H9 (cell line): ENCODE measurements around the gene RNF183. TPM values are rescaled to one million over a fixed set of nuclear protein-coding genes. Genes with fewer than 3 reads are reported as not detected.

Experiments
- DNase-seq: peaks from one replicate; pipeline ENCODE4 v3.0.0-alpha.2; 2017
- H2AFZ ChIP-seq: one replicate; pipeline ENCODE4 v1.6.1; 2013; ENCODE audit warnings: mild to moderate bottlenecking, low read length, control low read depth, moderate library complexity
- H2AK5ac ChIP-seq: 2 replicates; pipeline ENCODE4 v1.6.1; 2013; ENCODE audit warnings: low read length, control low read depth, mixed read lengths; ENCODE audit not compliant: insufficient read length
- H2BK120ac ChIP-seq: one replicate; pipeline ENCODE4 v1.6.1; 2013; ENCODE audit warnings: low read depth, mild to moderate bottlenecking, low read length, control low read depth, inconsistent platforms; ENCODE audit not compliant: poor library complexity, severe bottlenecking
- H2BK12ac ChIP-seq: 2 replicates; pipeline ENCODE4 v1.6.1; 2013; ENCODE audit warnings: low read length, control low read depth, mixed read lengths, low read depth; ENCODE audit not compliant: insufficient read length
- H2BK15ac ChIP-seq: 2 replicates; pipeline ENCODE4 v1.6.1; 2013; ENCODE audit warnings: low read depth, low read length, control low read depth
- H2BK20ac ChIP-seq: one replicate; pipeline ENCODE4 v1.6.1; 2013; ENCODE audit warnings: low read depth, mild to moderate bottlenecking, low read length, control low read depth, inconsistent platforms; ENCODE audit not compliant: poor library complexity, severe bottlenecking
- H2BK5ac ChIP-seq: 2 replicates; pipeline ENCODE4 v1.6.1; 2013; ENCODE audit warnings: low read length, control low read depth, mixed read lengths; ENCODE audit not compliant: insufficient read length
- H3K14ac ChIP-seq: 2 replicates; pipeline ENCODE4 v1.6.1; 2013; ENCODE audit warnings: low read length, control low read depth; ENCODE audit not compliant: insufficient read depth
- H3K18ac ChIP-seq: 2 replicates; pipeline ENCODE4 v1.6.1; 2013; ENCODE audit warnings: low read depth, mild to moderate bottlenecking, mixed read lengths, low read length, control low read depth; ENCODE audit not compliant: insufficient read length
- H3K23ac ChIP-seq: 2 replicates; pipeline ENCODE4 v1.6.1; 2013; ENCODE audit warnings: low read length, control low read depth, mixed read lengths, low read depth; ENCODE audit not compliant: insufficient read length
- H3K23me2 ChIP-seq: 2 replicates; pipeline ENCODE4 v1.6.1; 2013; ENCODE audit warnings: low read depth, mild to moderate bottlenecking, mixed read lengths, low read length, control low read depth; ENCODE audit not compliant: insufficient read length, poor library complexity, severe bottlenecking
- H3K27ac ChIP-seq: 2 replicates; pipeline ENCODE4 v1.5.1; 2013; ENCODE audit warnings: low read length, control low read depth, mixed read lengths, low read depth; ENCODE audit not compliant: insufficient read length
- H3K27me3 ChIP-seq: 2 replicates; pipeline ENCODE4 v1.6.1; 2013; ENCODE audit warnings: low read length, control low read depth, inconsistent platforms; ENCODE audit not compliant: insufficient read depth
- H3K4ac ChIP-seq: 2 replicates; pipeline ENCODE4 v1.6.1; 2013; ENCODE audit warnings: low read depth, mild to moderate bottlenecking, control low read depth, inconsistent platforms, low read length, moderate library complexity
- H3K4me1 ChIP-seq: 2 replicates; pipeline ENCODE4 v1.6.1; 2013; ENCODE audit warnings: low read length, control low read depth, inconsistent platforms; ENCODE audit not compliant: insufficient read depth
- H3K4me2 ChIP-seq: 2 replicates; pipeline ENCODE4 v1.6.1; 2013; ENCODE audit warnings: low read length, control low read depth, mixed read lengths; ENCODE audit not compliant: insufficient read length, insufficient read depth
- H3K56ac ChIP-seq: 2 replicates; pipeline ENCODE4 v1.6.1; 2013; ENCODE audit warnings: low read depth, mild to moderate bottlenecking, mixed read lengths, low read length, control low read depth; ENCODE audit not compliant: insufficient read length
- H3K79me1 ChIP-seq: 2 replicates; pipeline ENCODE4 v1.6.1; 2013; ENCODE audit warnings: low read depth, mild to moderate bottlenecking, moderate library complexity, low read length, control low read depth, inconsistent platforms; ENCODE audit not compliant: insufficient read depth, poor library complexity, severe bottlenecking
- H3K79me2 ChIP-seq: 2 replicates; pipeline ENCODE4 v1.6.1; 2013; ENCODE audit warnings: low read length, control low read depth, inconsistent platforms; ENCODE audit not compliant: insufficient read depth
- H3K9ac ChIP-seq: 2 replicates; pipeline ENCODE4 v1.6.1; 2013; ENCODE audit warnings: low read length, control low read depth, mixed read lengths; ENCODE audit not compliant: insufficient read length; ENCODE audit errors: extremely low read depth
- H3K9me3 ChIP-seq: one replicate; pipeline ENCODE4 v1.6.1; 2013; ENCODE audit warnings: low read depth, low read length, inconsistent platforms; ENCODE audit not compliant: control insufficient read depth
- H3T11ph ChIP-seq: one replicate; pipeline ENCODE4 v1.6.1; 2013; ENCODE audit warnings: mild to moderate bottlenecking, low read length, control low read depth, inconsistent platforms
- H4K20me1 ChIP-seq: one replicate; pipeline ENCODE4 v1.6.1; 2013; ENCODE audit not compliant: control insufficient read depth, insufficient read length, insufficient read depth
- H4K5ac ChIP-seq: 2 replicates; pipeline ENCODE4 v1.6.1; 2013; ENCODE audit warnings: low read depth, mild to moderate bottlenecking, mixed read lengths, low read length, control low read depth; ENCODE audit not compliant: insufficient read length
- H4K8ac ChIP-seq: replicated peaks from 2 replicates; pipeline ENCODE4 v1.6.1; 2013; ENCODE audit warnings: low read length, control low read depth, mixed read lengths, low read depth; ENCODE audit not compliant: insufficient read length
- H4K91ac ChIP-seq: 2 replicates; pipeline ENCODE4 v1.6.1; 2013; ENCODE audit warnings: low read depth, mild to moderate bottlenecking, moderate library complexity, mixed read lengths, low read length, control low read depth; ENCODE audit not compliant: insufficient read length
- H3K27ac Mint-ChIP-seq, 3 experiments: 2 replicates in 2 of 3; 3 replicates in 1 of 3; pipeline ENCODE4 v1.8.0; 2020 to 2021; ENCODE audit warnings: mixed read lengths in 3 of 3, mild to moderate bottlenecking in 1 of 3, moderate library complexity in 1 of 3
- H3K27me3 Mint-ChIP-seq: 2 replicates; pipeline ENCODE4 v1.8.0; 2021; ENCODE audit warnings: low read depth, mild to moderate bottlenecking, moderate library complexity, mixed read lengths
- H3K36me3 Mint-ChIP-seq, 3 experiments: 2 replicates in 2 of 3; 3 replicates in 1 of 3; pipeline ENCODE4 v1.8.0; 2020 to 2021; ENCODE audit warnings: low read depth in 3 of 3, mixed read lengths in 3 of 3; ENCODE audit not compliant: insufficient read depth in 1 of 3
- H3K4me1 Mint-ChIP-seq, 2 experiments: 2 replicates each; pipeline ENCODE4 v1.8.0; 2020; ENCODE audit warnings: mixed read lengths in 2 of 2
- H3K4me3 Mint-ChIP-seq, 2 experiments: 2 replicates in 1 of 2; 3 replicates in 1 of 2; pipeline ENCODE4 v1.8.0; 2020 to 2021; ENCODE audit warnings: mild to moderate bottlenecking in 2 of 2, mixed read lengths in 2 of 2, moderate library complexity in 1 of 2
- H3K9me3 Mint-ChIP-seq, 2 experiments: 2 replicates in 1 of 2; 3 replicates in 1 of 2; pipeline ENCODE4 v1.8.0; 2020; ENCODE audit warnings: mild to moderate bottlenecking in 2 of 2, mixed read lengths in 2 of 2, moderate library complexity in 1 of 2
- WGBS: extraction: QIAGEN DNeasy Blood & Tissue Kit; methylation state at CpG from one replicate; pipeline ENCODE4 v1.1.7; 2013; ENCODE audit warnings: missing lambda C conversion rate, low lambda C conversion rate, mixed read lengths; ENCODE audit not compliant: insufficient read length; ENCODE audit errors: extremely low coverage; 5-methylcytosine and 5-hydroxymethylcytosine counted together
- total RNA-seq: library from RNA; stranded (reverse); gene quantifications from 2 replicates; pipeline ENCODE4 v1.2.1, GENCODE V29; 2021
- TF ChIP-seq, protein P1 (sequence below): fragments of 200-600 bp; sonication (generic); conservative IDR thresholded peaks from 3 replicates; pipeline ENCODE4 v1.8.0; 2021; ENCODE audit warnings: antibody characterized with exemption, mild to moderate bottlenecking

Gene RNF183
- total RNA-seq, 1 experiment from 2014 or later = 0.33 TPM

DNA sequence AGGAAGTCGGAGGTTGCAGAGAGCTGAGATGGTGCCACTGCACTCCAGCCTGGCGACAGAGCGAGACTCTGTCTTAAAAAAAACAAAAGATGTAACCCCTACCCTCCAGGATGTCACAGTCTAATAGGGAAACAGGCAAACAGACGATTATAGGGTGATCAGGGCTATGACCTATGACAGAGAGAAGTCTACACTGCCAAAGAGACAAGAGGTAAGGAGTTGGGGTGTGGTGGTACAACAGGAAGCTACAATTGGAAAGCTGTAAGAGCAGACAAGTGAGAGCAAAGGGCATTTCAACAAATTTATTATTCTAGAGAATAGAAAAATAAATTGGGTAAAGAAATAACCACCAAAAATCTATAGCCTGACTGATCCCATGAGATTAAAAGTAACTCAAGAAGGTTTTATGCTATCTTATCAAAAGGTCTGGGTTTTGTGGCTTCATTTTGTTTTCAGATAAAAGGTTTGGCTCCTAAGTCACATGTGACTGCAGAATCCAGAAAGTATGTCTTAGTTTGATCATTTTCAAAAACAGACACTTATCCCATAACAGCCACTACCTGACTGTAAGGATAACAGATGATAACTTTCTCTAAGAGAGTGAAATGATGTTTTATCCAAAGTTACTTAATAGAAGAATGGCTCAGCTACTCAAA, 35.1 kb downstream of the RNF183 start:
- no peak overlapping the region for H4K91ac ChIP-seq
- no peak overlapping the region for H2BK120ac ChIP-seq
- no peak overlapping the region for H3K4me3 Mint-ChIP-seq
- no peak overlapping the region for H3K18ac ChIP-seq
- no peak overlapping the region for H2BK12ac ChIP-seq
- WGBS = no CpG with 5 or more reads among the region's 4 CpGs
- no peaks in the 10 kb centered on the region for H3K9me3 Mint-ChIP-seq
- no peaks in the 10 kb centered on the region for H3K4me1 ChIP-seq
- H4K5ac ChIP-seq = no peak overlapping the region
- no peaks in the 10 kb centered on the region for H3K27me3 ChIP-seq
- H2AK5ac ChIP-seq = no peak overlapping the region
- peaks cover 6 to 47% (median 34%) of the 10 kb centered on the region in 3 experiments; a peak in 5 of 7 replicates for H3K36me3 Mint-ChIP-seq
- H3K27ac ChIP-seq = no peak overlapping the region
- no peak overlapping the region for H4K8ac ChIP-seq
- no peaks in the 10 kb centered on the region for H3K27me3 Mint-ChIP-seq
- no peak overlapping the region for H2BK20ac ChIP-seq
- H3K23ac ChIP-seq = no peak overlapping the region
- no peak overlapping the region for H3K56ac ChIP-seq
- no peak overlapping the region for H2AFZ ChIP-seq
- H3K23me2 ChIP-seq = no peaks in the 10 kb centered on the region
- H3K4me2 ChIP-seq = no peak overlapping the region
- H4K20me1 ChIP-seq = no peaks in the 10 kb centered on the region
- no peak overlapping the region for H3K4ac ChIP-seq
- no peak overlapping the region for H2BK15ac ChIP-seq
- H3K14ac ChIP-seq = no peak overlapping the region
- H3K79me1 ChIP-seq = no peaks in the 10 kb centered on the region
- no peak overlapping the region for H3T11ph ChIP-seq
- H3K9me3 ChIP-seq = no peaks in the 10 kb centered on the region
- no peak overlapping the region for H2BK5ac ChIP-seq
- no peak for DNase-seq
- no peaks in the 10 kb centered on the region for H3K4me1 Mint-ChIP-seq
- no peak overlapping the region for H3K9ac ChIP-seq
- no peaks in the 10 kb centered on the region for H3K79me2 ChIP-seq
- TF ChIP-seq, protein P1, sequence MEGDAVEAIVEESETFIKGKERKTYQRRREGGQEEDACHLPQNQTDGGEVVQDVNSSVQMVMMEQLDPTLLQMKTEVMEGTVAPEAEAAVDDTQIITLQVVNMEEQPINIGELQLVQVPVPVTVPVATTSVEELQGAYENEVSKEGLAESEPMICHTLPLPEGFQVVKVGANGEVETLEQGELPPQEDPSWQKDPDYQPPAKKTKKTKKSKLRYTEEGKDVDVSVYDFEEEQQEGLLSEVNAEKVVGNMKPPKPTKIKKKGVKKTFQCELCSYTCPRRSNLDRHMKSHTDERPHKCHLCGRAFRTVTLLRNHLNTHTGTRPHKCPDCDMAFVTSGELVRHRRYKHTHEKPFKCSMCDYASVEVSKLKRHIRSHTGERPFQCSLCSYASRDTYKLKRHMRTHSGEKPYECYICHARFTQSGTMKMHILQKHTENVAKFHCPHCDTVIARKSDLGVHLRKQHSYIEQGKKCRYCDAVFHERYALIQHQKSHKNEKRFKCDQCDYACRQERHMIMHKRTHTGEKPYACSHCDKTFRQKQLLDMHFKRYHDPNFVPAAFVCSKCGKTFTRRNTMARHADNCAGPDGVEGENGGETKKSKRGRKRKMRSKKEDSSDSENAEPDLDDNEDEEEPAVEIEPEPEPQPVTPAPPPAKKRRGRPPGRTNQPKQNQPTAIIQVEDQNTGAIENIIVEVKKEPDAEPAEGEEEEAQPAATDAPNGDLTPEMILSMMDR = no peak
- H3K27ac Mint-ChIP-seq = no peak overlapping the region; a peak in 1 of 7 replicates
